ENCODE measurements around the gene NCK2.

GRCh38 chr2:105872830-105873229, 128.1 kb downstream of the NCK2 start:
- TF ChIP-seq, protein P1, sequence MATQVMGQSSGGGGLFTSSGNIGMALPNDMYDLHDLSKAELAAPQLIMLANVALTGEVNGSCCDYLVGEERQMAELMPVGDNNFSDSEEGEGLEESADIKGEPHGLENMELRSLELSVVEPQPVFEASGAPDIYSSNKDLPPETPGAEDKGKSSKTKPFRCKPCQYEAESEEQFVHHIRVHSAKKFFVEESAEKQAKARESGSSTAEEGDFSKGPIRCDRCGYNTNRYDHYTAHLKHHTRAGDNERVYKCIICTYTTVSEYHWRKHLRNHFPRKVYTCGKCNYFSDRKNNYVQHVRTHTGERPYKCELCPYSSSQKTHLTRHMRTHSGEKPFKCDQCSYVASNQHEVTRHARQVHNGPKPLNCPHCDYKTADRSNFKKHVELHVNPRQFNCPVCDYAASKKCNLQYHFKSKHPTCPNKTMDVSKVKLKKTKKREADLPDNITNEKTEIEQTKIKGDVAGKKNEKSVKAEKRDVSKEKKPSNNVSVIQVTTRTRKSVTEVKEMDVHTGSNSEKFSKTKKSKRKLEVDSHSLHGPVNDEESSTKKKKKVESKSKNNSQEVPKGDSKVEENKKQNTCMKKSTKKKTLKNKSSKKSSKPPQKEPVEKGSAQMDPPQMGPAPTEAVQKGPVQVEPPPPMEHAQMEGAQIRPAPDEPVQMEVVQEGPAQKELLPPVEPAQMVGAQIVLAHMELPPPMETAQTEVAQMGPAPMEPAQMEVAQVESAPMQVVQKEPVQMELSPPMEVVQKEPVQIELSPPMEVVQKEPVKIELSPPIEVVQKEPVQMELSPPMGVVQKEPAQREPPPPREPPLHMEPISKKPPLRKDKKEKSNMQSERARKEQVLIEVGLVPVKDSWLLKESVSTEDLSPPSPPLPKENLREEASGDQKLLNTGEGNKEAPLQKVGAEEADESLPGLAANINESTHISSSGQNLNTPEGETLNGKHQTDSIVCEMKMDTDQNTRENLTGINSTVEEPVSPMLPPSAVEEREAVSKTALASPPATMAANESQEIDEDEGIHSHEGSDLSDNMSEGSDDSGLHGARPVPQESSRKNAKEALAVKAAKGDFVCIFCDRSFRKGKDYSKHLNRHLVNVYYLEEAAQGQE (IDR thresholded peaks at IDR 0.05; ENCODE audit: borderline replicate concordance): no peak
- TF ChIP-seq, protein P1 (CRISPR knock-in tag; IDR thresholded peaks at IDR 0.05; ENCODE audit: low read depth): no peak
- TF ChIP-seq ATF3 (IDR thresholded peaks at IDR 0.05) (no peak), ATF3 (CRISPR knock-in tag; conservative IDR thresholded peaks at IDR 0.05) (no peak), EZH2 (IDR thresholded peaks at IDR 0.05; ENCODE audit: borderline replicate concordance, low read depth, low read length) (no peak), BMI1 (IDR thresholded peaks at IDR 0.05; ENCODE audit: low read length) (no peak), NFXL1 (CRISPR knock-in tag; IDR thresholded peaks at IDR 0.05) (no peak)

Data from K562 (cell line).